DMS79 treated with DMSO at 0.1 percent for 48 hours (cell line): ENCODE measurements around the gene FAM228B.

Experiments
- DNase-seq: peaks from one replicate; lab custom pipeline; 2025; lab: John Stamatoyannopoulos, UW

FAM228B gene

GRCh38 chr2:24204505-24204904 lies 81.2 kb downstream of the FAM228B start:
- DNase-seq, result no peak

GRCh38 chr2:24205131-24205530 lies 81.9 kb downstream of the FAM228B start:
- DNase-seq, result no peak

- no peak for DNase-seq
Measured at GRCh38 chr2:24206242-24206641, 83.0 kb downstream of the FAM228B start.

- no peak for DNase-seq
Measured at GRCh38 chr2:24206714-24207113, 83.4 kb downstream of the FAM228B start.

- no peak for DNase-seq
Measured at GRCh38 chr2:24207359-24207758, 84.1 kb downstream of the FAM228B start.

- DNase-seq, result no peak
Measured at GRCh38 chr2:24208490-24208889, 85.2 kb downstream of the FAM228B start.

- no peak for DNase-seq
Measured at GRCh38 chr2:24209389-24210105, 86.3 kb downstream of the FAM228B start.

- DNase-seq, result no peak
Measured at GRCh38 chr2:24210106-24210455, 86.8 kb downstream of the FAM228B start.

GRCh38 chr2:24210723-24211122 lies 87.5 kb downstream of the FAM228B start:
- DNase-seq, result no peak

GRCh38 chr2:24211408-24211807 lies 88.1 kb downstream of the FAM228B start:
- no peak for DNase-seq

GRCh38 chr2:24214880-24215279 lies 91.6 kb downstream of the FAM228B start:
- DNase-seq, result no peak
